RPMI8226 (cell line): ENCODE results near the gene PHLDA3.

Source experiments
- DNase-seq: peaks from one replicate; pipeline ENCODE4 v3.0.0-alpha.2; 2015

The PHLDA3 gene

GRCh38 chr1:201461645-201462441 lies 7.1 kb downstream of the PHLDA3 start:
- DNase-seq: no peak

- no peak for DNase-seq
Measured at GRCh38 chr1:201460814-201461644, 8.0 kb downstream of the PHLDA3 start.

- DNase-seq: no peak
Measured at GRCh38 chr1:201459775-201460174, 9.2 kb downstream of the PHLDA3 start.

- DNase-seq: no peak
Measured at GRCh38 chr1:201459052-201459451, 9.9 kb downstream of the PHLDA3 start.

DNA sequence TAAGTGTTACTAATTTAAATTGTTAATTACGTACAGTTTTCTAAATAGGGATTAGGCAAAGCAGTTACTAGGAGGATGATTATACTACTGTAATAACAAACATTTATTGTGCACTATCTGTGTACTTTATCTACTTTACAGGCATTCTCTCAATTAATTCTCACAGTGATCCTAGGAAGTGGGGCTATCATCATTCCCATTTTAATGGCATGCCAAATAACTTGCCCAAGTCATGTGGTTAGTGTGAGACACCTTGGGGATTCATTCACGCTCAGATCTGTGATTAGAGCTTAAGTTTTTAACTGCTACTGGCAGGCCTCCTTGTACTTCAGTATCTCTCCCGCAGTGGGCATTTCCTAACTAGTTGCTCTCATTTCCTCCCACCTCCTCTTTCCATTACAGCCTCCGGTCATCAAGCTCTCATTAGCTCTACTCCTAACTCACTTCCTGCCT lies 11.5 kb downstream of the PHLDA3 start:
- DNase-seq: no peak

DNA sequence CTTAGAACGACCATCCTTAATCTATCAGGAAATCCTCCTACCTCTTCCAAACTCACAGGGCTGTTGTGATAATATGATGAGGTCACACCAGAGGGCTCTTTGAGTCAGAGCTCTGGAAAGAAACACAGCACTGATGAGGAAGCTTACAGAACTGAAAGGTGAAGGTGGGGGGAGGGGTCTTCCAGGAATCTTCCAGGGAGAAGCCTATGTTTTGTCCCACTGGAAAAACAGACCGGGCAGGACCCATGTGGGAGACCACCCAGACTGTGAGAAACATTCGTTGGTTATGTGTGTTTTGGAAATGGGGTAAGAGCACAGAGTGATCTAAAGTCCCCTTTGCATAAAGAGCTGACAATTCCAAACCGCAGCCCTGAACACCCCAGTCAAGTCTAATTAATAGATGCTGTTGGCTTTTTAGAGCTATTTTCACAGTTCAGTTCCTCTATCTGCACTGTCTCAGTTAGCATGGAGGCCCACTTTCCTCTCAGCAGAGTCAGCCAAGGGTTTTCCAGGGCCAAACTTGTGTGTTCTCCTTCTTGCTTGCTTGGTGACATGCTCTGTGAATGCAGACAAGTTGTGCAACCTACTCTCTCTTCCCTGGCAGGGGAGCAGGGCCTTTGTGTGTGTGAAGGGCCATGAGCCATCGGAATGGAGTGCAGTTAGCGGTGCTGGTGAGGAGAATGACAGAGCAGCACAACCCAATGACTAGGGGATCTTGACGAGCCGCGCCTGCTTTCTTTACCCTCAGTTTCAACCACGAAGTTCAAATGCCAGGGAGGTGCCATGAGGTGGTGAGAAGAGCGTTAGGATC lies 12.3 kb downstream of the PHLDA3 start:
- no peak for DNase-seq

DNA sequence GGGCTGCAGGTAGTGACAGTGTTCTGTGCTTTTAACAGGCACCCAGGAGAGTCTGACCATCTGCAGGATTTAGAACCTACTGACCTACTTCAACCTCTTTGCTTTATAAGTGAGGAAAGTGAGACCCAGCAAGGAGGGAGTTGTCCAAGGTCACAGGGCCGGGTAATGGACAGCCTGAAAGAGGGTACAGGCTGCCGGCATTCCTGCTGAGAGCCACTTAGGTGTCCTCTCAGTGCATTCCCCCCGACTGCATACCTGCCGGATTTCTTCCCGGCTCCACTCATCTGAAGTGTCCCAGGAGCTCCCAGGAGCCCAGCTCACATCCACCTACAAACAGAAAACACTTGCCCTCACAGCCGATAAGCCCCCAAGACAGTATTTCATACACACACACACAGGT lies 13.9 kb downstream of the PHLDA3 start:
- DNase-seq: no peak

GRCh38 chr1:201454608-201455007 lies 14.4 kb downstream of the PHLDA3 start:
- DNase-seq: no peak

GRCh38 chr1:201452866-201453265 lies 16.1 kb downstream of the PHLDA3 start:
- DNase-seq: no peak

DNA sequence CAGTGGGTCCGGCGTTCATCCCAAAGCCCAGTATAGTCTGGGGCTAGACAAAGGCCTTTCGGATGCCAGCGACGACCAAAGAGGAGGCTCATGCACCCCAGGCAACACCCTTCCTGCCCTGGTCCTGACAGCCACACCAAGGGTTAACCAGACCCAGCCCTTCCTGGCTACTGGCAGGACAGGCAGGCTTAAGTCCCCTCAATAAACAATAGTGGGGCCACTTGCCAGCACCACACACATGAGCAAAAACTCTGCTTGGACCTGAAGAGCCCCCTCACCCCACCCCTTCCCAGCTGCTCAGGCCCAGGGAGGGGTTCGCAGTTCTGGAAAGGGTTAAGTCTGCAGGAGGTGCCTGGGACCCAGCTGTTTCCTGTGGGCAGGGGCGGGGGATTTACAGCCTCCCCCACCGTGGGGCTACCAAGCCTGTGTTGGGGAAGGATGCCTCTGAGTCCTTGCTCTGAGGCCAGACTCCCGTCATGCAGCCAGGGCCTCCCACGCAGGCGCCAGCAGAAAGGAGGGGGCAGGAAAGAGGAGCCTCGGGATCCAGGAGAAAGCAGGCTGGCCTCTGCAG lies 18.2 kb downstream of the PHLDA3 start:
- no peak for DNase-seq

- no peak for DNase-seq
Measured at GRCh38 chr1:201448990-201449389, 20.0 kb downstream of the PHLDA3 start.

DNA sequence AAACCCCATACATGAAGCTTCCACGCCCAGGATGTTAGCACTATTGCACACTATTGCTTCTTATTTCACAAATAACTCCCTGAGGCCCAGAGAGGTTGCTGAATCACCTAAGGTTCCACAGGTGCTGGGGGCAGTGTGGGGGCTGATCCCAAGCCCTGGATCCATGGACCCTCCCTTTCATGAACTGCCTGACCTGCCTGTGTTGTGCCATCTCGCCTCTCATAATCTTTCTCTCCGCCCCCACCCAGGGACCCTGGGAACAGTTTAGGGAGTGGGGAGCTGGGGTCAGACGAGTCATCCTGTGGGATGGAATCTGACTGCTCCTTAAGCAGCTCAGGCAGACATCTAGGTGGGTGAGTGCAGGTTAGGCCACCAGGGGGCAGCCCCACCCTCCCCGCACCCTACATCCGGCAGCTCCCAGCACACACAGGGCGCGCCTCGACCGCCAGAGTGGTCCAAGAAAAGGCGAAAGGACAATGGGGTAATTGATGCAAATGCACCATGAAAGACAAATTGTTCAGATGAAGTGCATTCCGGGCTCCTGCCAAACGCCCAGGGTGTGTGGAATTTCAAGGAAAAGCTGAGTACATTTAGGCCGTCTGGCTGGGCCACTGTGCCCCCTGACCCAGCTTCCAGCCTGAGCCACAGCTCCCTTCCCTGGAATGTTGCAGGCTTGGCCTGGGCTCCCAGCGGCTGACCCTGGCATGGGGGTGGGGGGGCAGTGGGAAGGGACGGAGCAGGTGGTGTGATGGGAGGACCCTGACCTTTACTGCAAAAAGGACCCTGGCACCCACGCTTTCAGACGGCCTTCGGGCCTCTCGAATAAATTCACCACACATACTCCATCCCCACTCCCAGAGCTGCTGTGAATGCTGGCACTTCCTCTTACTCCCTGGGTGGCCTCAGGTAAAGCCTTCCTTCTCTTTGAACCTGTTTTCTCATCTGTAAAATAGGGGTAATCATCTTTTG lies 20.8 kb downstream of the PHLDA3 start:
- DNase-seq: peak; percentile 71

GRCh38 chr1:201445310-201445709 lies 23.7 kb downstream of the PHLDA3 start:
- no peak for DNase-seq

GRCh38 chr1:201444792-201445191 lies 24.2 kb downstream of the PHLDA3 start:
- DNase-seq: no peak

DNA sequence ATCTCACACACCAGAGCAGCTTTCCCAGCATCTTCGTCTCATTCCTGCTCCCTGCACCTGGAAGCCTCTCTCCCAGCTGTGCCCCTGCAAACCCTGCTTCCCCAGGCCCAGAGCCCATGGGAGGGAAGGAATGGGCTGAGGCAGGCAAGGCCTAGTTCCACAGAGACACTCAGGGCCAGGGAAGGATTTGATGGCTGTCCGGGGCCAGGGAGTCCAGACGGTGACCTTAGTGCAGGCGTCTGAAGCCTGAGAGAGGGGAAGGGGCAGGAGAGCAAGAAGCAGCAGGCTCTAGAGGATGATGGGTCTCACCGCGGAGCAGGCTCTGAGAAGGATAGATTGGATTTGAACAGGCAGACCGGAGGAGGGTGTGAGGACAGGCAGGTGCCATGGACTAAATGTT lies 25.2 kb downstream of the PHLDA3 start:
- no peak for DNase-seq

GRCh38 chr1:201436969-201437368 lies 32.0 kb downstream of the PHLDA3 start:
- no peak for DNase-seq

DNA sequence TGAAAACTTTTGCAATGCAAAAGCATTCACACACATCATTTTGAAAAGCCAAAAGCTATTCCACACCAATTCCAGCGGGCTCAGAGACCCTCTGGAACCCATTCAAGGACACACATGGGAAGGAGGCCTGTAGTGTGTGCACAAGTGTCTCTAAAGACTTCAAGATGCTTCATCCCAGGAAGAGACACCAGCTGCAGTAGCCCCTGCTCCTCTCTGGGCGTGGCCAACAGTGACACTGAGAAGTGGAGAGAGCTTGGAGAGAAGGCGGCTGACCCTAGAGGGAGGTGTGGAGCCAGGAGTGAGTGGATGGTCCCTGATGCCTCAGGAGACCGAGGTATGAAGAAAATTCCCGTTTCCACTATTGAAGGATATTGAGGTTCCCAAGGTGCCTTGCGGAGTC lies 32.6 kb downstream of the PHLDA3 start:
- no peak for DNase-seq

DNA sequence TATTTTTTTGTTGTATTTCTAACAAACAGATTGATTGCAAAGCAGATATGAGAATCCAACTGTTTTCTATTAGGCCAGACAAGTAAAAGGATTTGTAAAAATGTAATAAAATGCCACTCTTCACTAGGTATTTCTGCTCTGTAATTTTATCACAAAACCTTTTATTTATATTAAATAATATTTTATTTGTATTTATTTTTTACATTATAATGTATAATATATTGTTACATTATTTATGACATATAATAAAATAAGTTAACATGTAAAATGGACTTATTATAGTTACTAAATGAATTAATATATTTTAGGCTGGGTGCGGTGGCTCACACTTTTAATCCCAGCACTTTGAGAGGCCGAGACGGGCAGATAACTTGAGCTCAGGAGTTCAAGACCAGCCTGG lies 34.7 kb downstream of the PHLDA3 start:
- DNase-seq: no peak

DNA sequence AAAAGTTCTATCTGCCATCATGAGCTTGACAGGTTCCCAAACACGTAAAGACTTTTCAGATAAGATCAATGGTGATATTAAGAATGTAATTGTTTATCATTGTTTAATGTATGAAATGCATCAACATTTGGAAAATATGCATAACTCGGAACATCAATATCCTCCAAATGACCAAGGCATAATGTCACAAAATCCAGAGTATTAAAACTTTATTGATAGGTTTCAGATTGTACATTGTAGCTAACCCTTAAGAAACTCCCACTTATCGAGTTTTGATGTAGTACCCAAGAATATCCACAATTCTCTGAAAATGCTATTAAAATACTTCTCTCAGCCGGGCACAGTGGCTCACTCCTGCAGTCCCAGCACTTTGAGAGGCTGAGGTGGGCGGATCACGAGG lies 35.4 kb downstream of the PHLDA3 start:
- DNase-seq: no peak

DNA sequence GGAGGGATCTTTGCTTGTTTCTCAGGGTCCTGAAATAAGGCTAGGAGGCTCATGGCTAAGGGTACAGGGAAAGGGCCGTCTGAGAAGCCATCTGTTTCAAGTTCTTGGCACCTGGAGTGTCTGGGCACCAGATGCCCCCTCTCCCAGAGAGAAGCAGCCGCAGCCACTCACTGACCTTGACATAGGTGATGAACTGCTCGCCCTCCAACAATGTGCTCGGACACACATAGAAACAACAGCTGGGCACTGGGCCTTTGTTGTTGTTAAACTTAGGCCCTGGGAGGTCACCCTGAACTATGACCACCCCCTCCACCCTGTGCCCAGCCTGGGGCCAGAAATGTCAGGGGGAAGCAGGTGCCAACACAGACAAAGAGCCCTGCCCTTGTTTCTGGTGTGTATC lies 38.2 kb downstream of the PHLDA3 start:
- no peak for DNase-seq

DNA sequence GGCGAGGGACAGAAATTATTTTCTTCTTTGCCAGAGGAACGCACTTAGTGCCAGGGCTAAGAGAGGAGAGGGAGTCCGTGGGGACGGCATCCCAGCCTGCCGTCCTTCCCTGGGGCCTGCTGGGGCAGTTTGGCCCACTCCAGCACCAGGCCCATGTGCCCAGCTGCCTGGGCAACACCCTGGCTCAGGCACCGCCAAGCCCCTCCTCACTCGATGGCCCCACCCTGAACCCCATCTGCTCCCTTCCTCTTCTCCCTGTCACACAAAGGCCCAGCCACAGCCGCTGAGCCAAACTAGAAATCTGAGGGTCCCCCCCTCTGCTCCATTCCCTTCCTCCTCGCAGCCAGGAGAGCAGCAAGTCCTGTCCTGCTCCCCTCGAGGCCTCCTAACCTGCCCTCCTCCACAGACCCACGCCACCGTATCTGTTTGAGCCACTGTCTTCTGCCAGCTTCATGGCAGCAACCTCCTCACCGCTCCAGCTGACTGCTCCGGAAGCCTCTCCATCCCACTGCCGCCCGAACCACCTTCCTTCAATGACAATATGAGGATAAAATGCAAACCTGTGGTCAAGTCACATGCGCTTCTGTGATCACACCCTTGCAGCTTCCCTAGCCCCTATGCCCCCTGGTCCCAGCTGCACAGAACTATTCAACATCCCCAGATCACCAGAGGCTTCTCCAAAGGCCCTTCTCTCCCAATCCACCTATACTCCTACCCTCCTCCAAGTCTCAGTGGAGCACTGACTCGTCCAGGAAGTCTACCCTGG lies 39.1 kb downstream of the PHLDA3 start:
- DNase-seq: no peak
